ENCODE measurements around the gene SMIM8.

Gene SMIM8

GRCh38 chr6:87391334-87391733 is 68.9 kb downstream of the SMIM8 start:
- Mint-ChIP-seq H3K27ac (no peak overlapping the region), H3K4me1 (ENCODE audit: low read depth) (no peaks in the 10 kb centered on the region), H3K27me3 (ENCODE audit: low read depth) (no peaks in the 10 kb centered on the region), H3K4me3 (no peak overlapping the region), H3K36me3 (ENCODE audit: low read depth) (no peaks in the 10 kb centered on the region), H3K9me3 (no peaks in the 10 kb centered on the region)

Measured in T-helper 1 cell treated with Interleukin-12 subunit alpha and Interleukin-12 subunit beta and Interleukin-4 antibody, amounts not matched to agents 30 μg/mL and 1 μg/mL, for 36 hours (primary cell).